Neural cell (in vitro differentiated cells): ENCODE results near the gene DPYSL4.

Source experiments
- CTCF ChIP-seq: fragments of 450-650 bp; IDR thresholded peaks from 2 replicates; pipeline ENCODE4 v1.5.1; 2014; ENCODE audit warnings: antibody characterized with exemption, mild to moderate bottlenecking, moderate library complexity; ENCODE audit not compliant: poor library complexity, severe bottlenecking
- EP300 ChIP-seq: fragments of 450-650 bp; conservative IDR thresholded peaks from 2 replicates; pipeline ENCODE4 v1.6.1; 2014; ENCODE audit warnings: antibody characterized with exemption, mild to moderate bottlenecking, moderate library complexity; ENCODE audit not compliant: poor library complexity, severe bottlenecking
- EZH2 ChIP-seq: fragments of 200-600, 300-800 bp; shearing (Covaris generic), sonication (generic); IDR thresholded peaks from 2 replicates; pipeline ENCODE4 v1.6.1; 2014; ENCODE audit warnings: antibody characterized with exemption, low read length, borderline replicate concordance, mild to moderate bottlenecking; ENCODE audit not compliant: insufficient read depth, poor library complexity, severe bottlenecking
- MXI1 ChIP-seq: fragments of 450-650 bp; conservative IDR thresholded peaks from 2 replicates; pipeline ENCODE4 v1.6.1; 2014; ENCODE audit warnings: antibody characterized with exemption, mild to moderate bottlenecking; ENCODE audit not compliant: poor library complexity, severe bottlenecking
- TF ChIP-seq, protein P1 (sequence below): IDR thresholded peaks from 2 replicates; pipeline ENCODE4 v1.6.1; 2012; ENCODE audit warnings: borderline replicate concordance

DNA sequence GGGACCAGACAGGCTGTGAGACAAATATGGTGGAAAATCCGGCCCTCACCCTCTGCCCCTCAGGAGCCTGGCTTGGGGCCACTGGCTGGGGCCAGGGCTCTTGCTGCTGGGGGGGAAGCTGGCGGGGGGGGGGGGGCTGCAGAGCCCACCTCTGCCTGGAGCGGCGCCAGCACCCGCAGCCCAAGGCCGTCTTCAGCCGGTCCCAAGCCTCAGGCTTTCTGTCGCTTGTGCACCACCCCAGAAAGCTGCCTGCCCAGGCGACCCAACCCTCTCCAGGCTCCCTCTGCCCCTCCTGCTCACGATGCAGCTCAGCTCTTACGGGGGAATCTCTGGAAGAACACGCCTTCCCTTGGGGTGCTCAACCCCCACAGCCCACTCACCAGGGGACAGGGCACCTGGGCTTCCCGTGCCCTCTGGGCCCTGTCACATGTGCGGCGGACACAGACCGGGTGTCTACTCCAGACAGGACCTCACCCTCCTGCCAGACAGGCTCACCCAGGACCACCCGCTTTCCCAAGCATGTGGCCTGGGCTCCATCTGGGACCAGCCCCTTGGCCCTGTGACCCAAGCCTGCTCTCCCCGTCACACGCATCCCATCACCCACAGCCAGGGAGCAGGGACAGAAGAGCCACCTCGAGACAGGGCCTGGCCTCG lies 43.9 kb downstream of the DPYSL4 start:
- TF ChIP-seq EZH2 (no peak), CTCF (no peak), EP300 (no peak), MXI1 (no peak)
- TF ChIP-seq, protein P1, sequence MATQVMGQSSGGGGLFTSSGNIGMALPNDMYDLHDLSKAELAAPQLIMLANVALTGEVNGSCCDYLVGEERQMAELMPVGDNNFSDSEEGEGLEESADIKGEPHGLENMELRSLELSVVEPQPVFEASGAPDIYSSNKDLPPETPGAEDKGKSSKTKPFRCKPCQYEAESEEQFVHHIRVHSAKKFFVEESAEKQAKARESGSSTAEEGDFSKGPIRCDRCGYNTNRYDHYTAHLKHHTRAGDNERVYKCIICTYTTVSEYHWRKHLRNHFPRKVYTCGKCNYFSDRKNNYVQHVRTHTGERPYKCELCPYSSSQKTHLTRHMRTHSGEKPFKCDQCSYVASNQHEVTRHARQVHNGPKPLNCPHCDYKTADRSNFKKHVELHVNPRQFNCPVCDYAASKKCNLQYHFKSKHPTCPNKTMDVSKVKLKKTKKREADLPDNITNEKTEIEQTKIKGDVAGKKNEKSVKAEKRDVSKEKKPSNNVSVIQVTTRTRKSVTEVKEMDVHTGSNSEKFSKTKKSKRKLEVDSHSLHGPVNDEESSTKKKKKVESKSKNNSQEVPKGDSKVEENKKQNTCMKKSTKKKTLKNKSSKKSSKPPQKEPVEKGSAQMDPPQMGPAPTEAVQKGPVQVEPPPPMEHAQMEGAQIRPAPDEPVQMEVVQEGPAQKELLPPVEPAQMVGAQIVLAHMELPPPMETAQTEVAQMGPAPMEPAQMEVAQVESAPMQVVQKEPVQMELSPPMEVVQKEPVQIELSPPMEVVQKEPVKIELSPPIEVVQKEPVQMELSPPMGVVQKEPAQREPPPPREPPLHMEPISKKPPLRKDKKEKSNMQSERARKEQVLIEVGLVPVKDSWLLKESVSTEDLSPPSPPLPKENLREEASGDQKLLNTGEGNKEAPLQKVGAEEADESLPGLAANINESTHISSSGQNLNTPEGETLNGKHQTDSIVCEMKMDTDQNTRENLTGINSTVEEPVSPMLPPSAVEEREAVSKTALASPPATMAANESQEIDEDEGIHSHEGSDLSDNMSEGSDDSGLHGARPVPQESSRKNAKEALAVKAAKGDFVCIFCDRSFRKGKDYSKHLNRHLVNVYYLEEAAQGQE, result no peak
